Measurements from ENCODE around the gene TAGLN.
"Not testable (repeated sequence)": the region's sequence is repeated elsewhere in the genome, so short reads cannot be mapped to it uniquely, and the experiment has no call there.

TAGLN gene

DNA sequence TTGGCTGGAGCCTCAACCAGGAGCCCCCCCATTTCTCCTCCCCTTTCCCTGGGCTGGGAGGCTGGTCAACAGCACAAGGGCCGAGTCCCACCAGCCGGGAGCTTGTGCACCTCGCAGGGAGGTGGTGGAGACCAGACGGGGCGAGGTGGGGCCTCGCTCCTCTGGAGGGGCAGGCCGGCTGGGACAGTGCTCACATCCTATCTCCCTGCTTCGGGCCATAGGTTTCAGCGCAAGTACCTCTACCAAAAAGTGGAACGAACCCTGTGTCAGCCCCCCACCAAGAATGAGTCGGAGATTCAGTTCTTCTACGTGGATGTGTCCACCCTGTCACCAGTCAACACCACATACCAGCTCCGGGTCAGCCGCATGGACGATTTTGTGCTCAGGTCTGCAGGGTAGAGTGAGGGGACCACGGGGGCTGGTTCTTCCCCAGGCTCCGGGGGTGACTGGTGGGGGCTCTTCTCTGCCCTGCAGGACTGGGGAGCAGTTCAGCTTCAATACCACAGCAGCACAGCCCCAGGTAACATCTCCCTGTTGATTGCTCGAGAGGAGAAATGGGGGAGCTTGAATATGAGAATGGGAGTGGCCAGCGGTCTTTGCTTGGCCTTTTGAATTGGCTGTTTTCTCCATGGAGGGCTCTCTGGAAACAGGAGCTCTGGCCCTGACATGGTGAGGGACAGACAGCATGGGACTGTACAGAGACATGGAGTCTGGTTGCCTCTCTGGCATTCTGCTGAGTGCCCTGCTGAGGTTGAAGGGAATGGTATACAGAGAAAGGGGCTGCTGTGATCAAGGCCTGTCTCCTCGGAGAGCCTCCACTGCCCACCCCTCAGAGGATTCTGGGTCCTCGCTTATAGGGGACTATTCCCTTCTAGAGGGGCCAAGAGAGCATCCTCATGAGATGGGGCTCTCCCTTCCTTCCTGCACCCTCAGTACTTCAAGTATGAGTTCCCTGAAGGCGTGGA, 17.3 kb upstream of the TAGLN start:
- no peak for DNase-seq

DNA sequence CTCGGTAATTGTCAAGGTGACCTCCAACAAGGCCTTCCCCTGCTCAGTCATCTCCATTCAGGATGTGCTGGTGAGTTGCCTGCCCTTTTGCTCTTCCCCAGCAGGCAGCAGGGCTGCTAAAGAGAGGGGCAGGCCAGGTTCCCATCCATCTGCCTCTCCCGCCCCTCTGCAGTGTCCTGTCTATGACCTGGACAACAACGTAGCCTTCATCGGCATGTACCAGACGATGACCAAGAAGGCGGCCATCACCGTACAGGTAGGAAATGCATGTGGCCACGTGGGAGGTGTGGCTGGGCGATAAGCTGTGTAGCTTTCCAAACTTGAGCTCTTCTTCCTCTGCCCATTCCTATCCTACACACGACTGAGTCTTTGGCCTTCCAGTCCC, 16.6 kb upstream of the TAGLN start:
- no peak for DNase-seq

- not testable (repeated sequence) for DNase-seq
These were observed 16.0 kb upstream of the TAGLN start for GRCh38 chr11:117183178-117183577.

GRCh38 chr11:117183724-117184349, 15.3 kb upstream of the TAGLN start:
- no peak for DNase-seq

DNA sequence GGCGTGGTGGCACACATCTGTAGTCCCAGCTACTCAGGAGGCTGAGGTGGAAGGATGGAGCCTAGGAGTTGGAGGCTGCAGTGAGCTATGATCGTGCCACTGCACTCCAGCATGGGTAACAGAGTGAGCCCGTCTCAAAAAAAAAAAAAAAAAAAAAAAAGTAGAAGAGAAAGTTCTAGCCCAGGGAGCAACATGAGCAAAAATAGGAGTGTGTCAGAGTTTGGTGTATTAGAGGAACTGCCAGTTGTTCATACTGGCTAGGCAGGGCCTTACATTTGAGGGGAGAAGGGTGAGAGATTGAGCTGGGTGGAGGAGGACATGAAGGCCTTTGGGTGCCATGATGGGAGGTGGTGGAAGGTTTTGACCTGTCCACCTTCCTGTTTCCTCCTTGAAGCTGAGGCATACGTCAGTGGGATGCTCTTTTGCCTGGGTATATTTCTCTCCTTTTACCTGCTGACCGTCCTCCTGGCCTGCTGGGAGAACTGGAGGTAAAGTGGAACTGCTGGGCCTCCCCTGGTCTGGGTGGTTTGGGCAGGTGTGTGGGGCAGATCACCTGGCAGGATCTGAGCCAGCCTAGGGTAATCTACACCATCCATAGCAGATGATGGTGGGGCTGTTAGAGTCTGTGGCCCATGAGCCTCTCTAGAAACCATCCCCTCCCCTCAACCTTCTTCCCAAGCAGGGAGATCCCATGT, 13.3 kb upstream of the TAGLN start:
- DNase-seq: no peak

- DNase-seq: no peak
These were observed 12.8 kb upstream of the TAGLN start for GRCh38 chr11:117186431-117186761.

GRCh38 chr11:117187007-117187406, 12.2 kb upstream of the TAGLN start:
- no peak for DNase-seq

GRCh38 chr11:117187428-117187798, 11.8 kb upstream of the TAGLN start:
- DNase-seq: no peak

GRCh38 chr11:117187799-117188481, 11.2 kb upstream of the TAGLN start:
- DNase-seq: no peak

GRCh38 chr11:117188620-117189081, 10.5 kb upstream of the TAGLN start:
- DNase-seq: no peak

DNA sequence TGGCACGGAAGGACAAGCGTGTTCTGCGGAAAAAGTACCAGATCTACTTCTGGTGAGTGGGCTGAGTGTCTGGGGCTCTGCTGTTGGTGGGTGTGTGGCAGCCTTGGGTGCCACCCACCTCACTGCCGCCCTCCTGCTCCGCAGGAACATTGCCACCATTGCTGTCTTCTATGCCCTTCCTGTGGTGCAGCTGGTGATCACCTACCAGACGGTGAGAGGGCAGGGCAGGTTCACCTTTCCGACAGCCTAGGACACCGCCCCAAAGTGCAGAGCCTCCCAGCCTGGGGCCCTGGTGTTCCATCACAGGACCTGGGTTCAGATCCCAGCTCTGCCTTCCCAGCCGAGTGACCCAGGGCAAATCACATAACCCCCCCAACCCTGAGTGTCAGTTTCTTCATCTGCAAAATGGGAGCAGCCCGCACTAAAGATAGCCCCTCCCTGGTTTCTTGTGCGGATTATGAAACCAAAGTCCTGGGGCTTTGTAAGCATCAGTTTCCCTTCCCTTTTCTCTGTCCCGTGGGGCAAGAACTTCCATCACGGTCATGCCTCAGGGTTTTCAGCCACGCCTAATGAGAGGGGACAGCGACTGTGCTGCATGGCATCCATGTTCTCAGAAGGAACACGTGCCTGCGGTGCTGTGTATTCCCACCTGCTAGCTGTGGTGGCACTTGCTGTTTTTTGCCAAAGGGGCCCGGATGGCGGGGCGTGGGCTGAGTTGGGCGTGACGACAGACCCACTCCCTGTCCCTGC, 9.8 kb upstream of the TAGLN start:
- DNase-seq: no peak

- DNase-seq: no peak
These were observed 9.1 kb upstream of the TAGLN start for GRCh38 chr11:117189941-117190544.

- no peak for DNase-seq
These were observed 7.3 kb upstream of the TAGLN start for GRCh38 chr11:117191680-117192400.

- DNase-seq: no peak
These were observed 6.7 kb upstream of the TAGLN start for GRCh38 chr11:117192401-117192875.

DNA sequence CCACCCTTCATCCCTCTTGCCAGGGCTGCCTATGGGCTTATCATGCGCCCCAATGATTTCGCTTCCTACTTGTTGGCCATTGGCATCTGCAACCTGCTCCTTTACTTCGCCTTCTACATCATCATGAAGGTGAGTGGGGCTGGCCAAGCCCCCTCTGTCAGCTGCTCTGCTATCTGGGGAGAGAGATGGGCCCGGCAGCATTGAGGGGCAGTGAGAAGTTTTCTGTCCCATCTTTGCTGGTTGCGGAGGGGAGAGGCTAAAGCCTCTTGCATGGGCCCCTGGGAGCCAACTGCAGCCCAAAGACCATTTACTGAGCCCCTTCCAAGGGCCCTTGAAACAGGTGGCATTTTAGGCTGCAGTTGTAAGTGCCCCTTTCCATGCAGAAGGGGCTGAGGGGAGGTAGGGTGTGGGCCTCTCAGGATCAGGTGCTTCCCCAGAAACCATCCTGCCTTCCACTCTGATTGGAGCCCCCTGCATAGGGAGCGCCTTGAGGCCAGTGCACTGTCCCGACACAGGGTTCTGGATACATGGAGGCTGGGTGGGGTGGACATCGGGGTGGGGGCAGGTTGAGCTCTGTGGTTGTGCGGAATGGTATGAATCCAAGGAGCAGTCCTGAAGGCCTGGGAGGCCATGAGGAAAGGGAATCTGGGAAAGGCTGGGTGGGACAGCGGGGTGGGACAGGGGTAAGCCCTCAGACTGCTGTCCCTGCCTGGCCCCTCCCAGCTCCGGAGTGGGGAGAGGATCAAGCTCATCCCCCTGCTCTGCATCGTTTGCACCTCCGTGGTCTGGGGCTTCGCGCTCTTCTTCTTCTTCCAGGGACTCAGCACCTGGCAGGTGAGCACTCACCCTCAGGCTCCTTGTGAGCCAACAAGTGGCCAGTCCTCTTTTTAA, 5.8 kb upstream of the TAGLN start:
- DNase-seq: no peak

DNA sequence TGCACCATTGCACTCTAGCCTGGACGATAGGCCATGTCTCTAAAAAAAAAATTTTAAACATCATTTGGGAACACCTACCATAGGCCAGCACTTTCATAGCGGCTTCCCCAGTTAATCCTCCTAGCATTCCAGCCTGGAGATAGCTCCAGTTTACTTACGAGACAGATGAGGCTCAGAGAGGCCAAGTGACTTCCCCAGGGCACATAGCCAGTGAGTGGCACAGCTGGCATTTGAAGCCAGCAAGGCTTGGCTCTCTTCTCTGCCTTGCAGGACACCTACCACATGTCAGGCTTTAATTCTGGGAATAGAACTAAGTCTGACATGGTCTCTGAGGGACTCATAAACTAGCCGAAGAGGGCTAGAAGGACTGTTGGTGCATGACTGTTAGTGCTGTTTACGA, 4.9 kb upstream of the TAGLN start:
- DNase-seq: no peak

- no peak for DNase-seq
These were observed 3.9 kb upstream of the TAGLN start for GRCh38 chr11:117195258-117195657.

DNA sequence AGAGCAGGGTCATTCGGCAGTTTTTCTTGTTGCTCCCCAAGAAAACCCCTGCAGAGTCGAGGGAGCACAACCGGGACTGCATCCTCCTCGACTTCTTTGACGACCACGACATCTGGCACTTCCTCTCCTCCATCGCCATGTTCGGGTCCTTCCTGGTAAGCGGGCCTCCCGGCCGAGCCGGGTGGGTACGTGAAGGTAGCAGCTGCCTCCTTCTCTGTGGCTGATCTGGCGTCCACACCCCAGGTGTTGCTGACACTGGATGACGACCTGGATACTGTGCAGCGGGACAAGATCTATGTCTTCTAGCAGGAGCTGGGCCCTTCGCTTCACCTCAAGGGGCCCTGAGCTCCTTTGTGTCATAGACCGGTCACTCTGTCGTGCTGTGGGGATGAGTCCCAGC, 3.4 kb upstream of the TAGLN start:
- DNase-seq: no peak

DNA sequence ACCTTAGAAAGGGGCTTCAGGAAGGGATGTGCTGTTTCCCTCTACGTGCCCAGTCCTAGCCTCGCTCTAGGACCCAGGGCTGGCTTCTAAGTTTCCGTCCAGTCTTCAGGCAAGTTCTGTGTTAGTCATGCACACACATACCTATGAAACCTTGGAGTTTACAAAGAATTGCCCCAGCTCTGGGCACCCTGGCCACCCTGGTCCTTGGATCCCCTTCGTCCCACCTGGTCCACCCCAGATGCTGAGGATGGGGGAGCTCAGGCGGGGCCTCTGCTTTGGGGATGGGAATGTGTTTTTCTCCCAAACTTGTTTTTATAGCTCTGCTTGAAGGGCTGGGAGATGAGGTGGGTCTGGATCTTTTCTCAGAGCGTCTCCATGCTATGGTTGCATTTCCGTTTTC, 2.2 kb upstream of the TAGLN start:
- no peak for DNase-seq
